Esophagus muscularis mucosa (tissue), 4 donors: Measurements from ENCODE around the gene NTM. TPM values are rescaled to one million over a fixed set of nuclear protein-coding genes. Genes with fewer than 3 reads are reported as not detected.

ENCODE experiments used
- DNase-seq: peaks from one replicate; pipeline ENCODE4 v3.0.0-alpha.2; 2017; ENCODE audit errors: extremely low spot score
- H3K27ac ChIP-seq, 4 donors: fragments of 200-600 bp; sonication (generic); replicated peaks in 1 of 4; 1 replicate in 3 of 4; 2 replicates in 1 of 4; pipeline ENCODE4 v1.5.1; 2016 to 2019; ENCODE audit warnings: mild to moderate bottlenecking in 1 of 4
- H3K27me3 ChIP-seq, 4 donors: fragments of 200-600 bp; sonication (generic); one replicate each; pipeline versions ENCODE4 v1.5.1 to v1.6.0; 2016 to 2019
- H3K36me3 ChIP-seq, 4 donors: fragments of 200-600 bp; sonication (generic); one replicate each; pipeline ENCODE4 v1.5.1; 2016 to 2019
- H3K4me1 ChIP-seq, 4 donors: fragments of 200-600 bp; sonication (generic); one replicate each; pipeline ENCODE4 v1.5.1; 2016 to 2019
- H3K4me3 ChIP-seq, 4 donors: fragments of 200-600 bp; sonication (generic); 1 replicate in 2 of 4; 2 replicates in 2 of 4; pipeline ENCODE4 v1.5.1; 2016 to 2019; ENCODE audit warnings: mild to moderate bottlenecking in 4 of 4, moderate library complexity in 1 of 4
- H3K9me3 ChIP-seq, 4 donors: fragments of 200-600 bp; sonication (generic); 1 replicate in 3 of 4; 2 replicates in 1 of 4; pipeline ENCODE4 v1.5.1; 2016 to 2019
- EP300 ChIP-seq: sonication (generic); formaldehyde crosslinking; IDR thresholded peaks from one replicate; pipeline ENCODE4 v1.6.1; 2017; ENCODE audit warnings: antibody characterized with exemption
- POLR2A ChIP-seq: fragments of 450-650 bp; IDR thresholded peaks from one replicate; pipeline ENCODE4 v1.6.1; 2017; ENCODE audit warnings: antibody characterized with exemption, moderate library complexity, mild to moderate bottlenecking, low read depth
- POLR2AphosphoS5 ChIP-seq, 2 donors: sonication (generic); formaldehyde crosslinking; IDR thresholded peaks; one replicate each; pipeline ENCODE4 v1.6.1; 2017; ENCODE audit warnings: antibody characterized with exemption in 2 of 2
- WGBS: methylation state at CpG from one replicate; pipeline ENCODE4 v1.1.5; 2018; 5-methylcytosine and 5-hydroxymethylcytosine counted together
- intact Hi-C: fragments of 100-400 bp; cut with DNase I; formaldehyde crosslinking; loops from one replicate; pipeline ENCODE4 v1.15.1; 2023
- total RNA-seq, 4 donors: library from RNA; depleted of rRNA; stranded (reverse); fragments of >200 nt; gene quantifications; one replicate each; pipeline versions ENCODE4 v1.1.0 to v1.2.1, GENCODE V29; 2016
- TF ChIP-seq, protein P1 (sequence below), 3 experiments: fragments of 200-600 bp in 2 of 3; fragments of 450-650 bp in 1 of 3; sonication (generic) in 2 of 3; IDR thresholded peaks; one replicate each; pipeline ENCODE4 v1.5.1; 2017 to 2019; ENCODE audit warnings: antibody characterized with exemption in 3 of 3, mild to moderate bottlenecking in 2 of 3, moderate library complexity in 1 of 3

The NTM gene
- total RNA-seq, 4 donors from 2014 or later: 5.6 to 25.3 (median 8.3) TPM

DNA sequence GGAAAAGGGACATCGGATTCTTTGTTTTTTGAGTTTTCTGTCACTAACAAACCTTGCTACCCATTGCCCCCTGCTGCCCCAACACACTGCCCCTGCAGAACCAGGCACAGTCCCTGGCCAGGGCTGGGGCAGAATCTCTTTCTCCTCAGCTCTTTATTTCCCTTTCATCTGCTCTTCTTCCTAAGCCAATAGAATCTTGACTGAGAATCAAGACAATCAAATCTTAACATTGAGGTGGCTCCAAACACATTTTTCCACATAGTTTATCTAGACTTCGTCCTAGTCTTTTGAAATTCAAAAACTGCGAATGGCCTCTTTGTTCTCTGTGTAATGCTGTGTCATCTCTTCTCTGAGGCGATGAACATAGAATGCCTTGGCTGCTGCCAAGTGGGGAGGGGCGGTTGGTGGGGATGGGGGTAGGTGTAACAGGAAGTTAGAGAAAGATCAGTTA, 16.1 kb upstream of the NTM start:
- TF ChIP-seq POLR2AphosphoS5 (IDR thresholded peaks at IDR 0.05) (no peak), EP300 (no peak), POLR2A (no peak)
- TF ChIP-seq, protein P1, sequence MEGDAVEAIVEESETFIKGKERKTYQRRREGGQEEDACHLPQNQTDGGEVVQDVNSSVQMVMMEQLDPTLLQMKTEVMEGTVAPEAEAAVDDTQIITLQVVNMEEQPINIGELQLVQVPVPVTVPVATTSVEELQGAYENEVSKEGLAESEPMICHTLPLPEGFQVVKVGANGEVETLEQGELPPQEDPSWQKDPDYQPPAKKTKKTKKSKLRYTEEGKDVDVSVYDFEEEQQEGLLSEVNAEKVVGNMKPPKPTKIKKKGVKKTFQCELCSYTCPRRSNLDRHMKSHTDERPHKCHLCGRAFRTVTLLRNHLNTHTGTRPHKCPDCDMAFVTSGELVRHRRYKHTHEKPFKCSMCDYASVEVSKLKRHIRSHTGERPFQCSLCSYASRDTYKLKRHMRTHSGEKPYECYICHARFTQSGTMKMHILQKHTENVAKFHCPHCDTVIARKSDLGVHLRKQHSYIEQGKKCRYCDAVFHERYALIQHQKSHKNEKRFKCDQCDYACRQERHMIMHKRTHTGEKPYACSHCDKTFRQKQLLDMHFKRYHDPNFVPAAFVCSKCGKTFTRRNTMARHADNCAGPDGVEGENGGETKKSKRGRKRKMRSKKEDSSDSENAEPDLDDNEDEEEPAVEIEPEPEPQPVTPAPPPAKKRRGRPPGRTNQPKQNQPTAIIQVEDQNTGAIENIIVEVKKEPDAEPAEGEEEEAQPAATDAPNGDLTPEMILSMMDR (IDR thresholded peaks at IDR 0.05): no peak
- 52% methylated on average over 5 of the region's 5 CpGs for WGBS
- Histone ChIP-seq H3K27me3 (no peaks in the 10 kb centered on the region), H3K9me3 (no peaks in the 10 kb centered on the region), H3K4me3 (no peak overlapping the region), H3K36me3 (no peaks in the 10 kb centered on the region), H3K27ac (no peak overlapping the region), H3K4me1 (no peaks in the 10 kb centered on the region)
- intact Hi-C loops: no loop called here
- no peak for DNase-seq

DNA sequence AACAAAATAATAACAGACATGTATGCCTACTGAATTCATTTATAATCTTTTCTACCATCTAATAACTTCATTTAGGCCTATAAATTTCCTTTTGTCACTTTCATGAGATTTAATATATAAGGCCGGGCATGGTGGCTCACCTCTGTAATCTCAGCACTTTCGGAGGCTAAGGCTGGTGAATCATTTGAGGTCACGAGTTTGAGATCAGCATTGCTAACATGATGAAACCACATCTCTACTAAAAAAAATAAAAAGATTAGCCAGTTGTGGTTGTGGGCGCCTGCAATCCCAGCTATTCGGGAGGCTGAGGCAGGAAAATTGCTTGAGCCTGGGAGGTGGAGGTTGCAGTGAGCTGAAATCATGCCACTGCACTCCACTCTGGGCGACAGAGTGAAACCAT, 14.2 kb upstream of the NTM start:
- no peak for DNase-seq
- Histone ChIP-seq H3K27me3 (no peaks in the 10 kb centered on the region), H3K9me3 (no peaks in the 10 kb centered on the region), H3K4me3 (no peak overlapping the region), H3K27ac (no peak overlapping the region), H3K4me1 (no peaks in the 10 kb centered on the region), H3K36me3 (no peaks in the 10 kb centered on the region)
- WGBS: 86% methylated on average over 6 of the region's 6 CpGs
- TF ChIP-seq, protein P1 (IDR thresholded peaks at IDR 0.05): no peak
- TF ChIP-seq POLR2A (no peak), POLR2AphosphoS5 (IDR thresholded peaks at IDR 0.05) (no peak), EP300 (no peak)
- intact Hi-C loops: no loop called here

DNA sequence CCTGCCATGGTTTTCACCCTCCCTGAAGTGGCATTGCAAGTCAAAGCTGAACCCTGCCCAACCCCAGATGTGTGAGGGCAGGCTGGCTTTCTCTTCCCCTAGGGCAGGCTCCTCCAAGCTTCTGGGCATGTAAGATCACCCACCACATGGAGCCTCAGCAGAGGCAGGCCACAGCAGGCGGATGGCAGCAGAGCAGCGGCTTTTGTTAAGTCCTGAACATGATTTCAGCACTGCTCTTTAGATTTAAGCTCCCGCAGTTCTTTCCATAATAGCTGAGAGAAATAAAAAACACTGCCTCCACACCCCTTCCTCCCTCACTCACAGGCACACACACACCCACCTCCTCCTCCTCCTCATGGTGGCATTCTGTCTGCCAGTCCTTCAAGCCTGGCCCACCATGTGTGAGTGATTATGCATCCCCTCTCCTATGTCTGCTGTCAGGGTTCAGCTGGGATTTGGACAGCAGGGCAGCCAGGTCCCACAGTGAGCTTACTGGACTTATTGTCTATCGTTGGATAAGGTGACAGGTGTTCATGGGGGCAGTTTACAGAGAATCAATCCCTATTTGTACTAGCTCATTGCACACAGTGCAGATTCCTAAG, 5.0 kb upstream of the NTM start:
- Histone ChIP-seq H3K36me3 (no peaks in the 10 kb centered on the region), H3K4me1 (peaks cover 0 to 2% (median 0%) of the 10 kb centered on the region in 4 donors), H3K27ac (no peak overlapping the region), H3K27me3 (no peaks in the 10 kb centered on the region), H3K9me3 (no peaks in the 10 kb centered on the region), H3K4me3 (no peak overlapping the region)
- intact Hi-C loops: no loop called here
- TF ChIP-seq, protein P1 (IDR thresholded peaks at IDR 0.05): no peak
- TF ChIP-seq EP300 (no peak), POLR2AphosphoS5 (IDR thresholded peaks at IDR 0.05) (no peak), POLR2A (no peak)
- WGBS: 77% methylated on average over 4 of the region's 4 CpGs
- no peak for DNase-seq

DNA sequence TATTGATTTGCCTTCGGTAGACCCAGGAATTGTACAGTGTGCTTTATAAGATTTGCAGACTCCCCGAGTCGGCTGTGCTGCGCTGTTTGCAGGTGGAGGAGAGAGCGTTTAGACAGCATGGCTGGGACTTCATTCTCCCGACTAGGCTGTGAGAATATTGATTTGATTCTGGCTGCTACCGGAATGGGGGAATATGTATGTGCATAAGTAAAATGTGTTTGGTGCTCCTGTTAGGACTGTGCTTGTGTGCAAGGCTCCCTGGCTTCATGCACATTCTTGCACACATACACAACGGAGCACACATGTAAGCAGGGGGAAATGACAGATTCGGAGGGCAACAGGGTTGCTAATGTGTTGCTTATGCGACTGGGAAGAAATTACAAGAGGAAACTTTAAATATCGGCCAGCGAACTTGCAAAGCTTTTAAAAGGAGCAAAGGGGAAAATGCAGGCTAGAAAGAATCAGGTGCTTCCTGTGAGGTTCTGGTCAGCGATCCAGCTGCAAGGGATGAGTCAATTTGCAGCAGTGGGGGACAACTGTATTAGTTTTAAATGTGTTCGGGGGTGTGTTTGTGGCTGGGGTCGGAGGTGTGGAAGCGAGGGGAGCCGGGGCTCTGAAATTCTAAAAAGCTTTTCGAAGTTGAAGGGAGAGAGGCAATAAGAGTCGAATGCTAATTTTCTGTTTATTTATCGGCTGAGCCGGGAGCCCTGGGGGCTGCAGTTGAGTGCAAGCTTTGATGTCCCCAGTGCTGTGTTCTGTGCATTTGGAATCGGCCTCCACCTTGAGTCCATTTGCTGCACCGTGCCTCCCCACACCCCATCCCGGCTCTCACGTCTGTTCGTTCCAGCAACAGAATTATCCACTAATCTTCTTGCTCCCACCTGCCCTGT, 731 bp downstream of the NTM start:
- 11% methylated on average over 21 of the region's 26 CpGs for WGBS
- intact Hi-C loops: no loop called here

More for the DNA sequence above, 731 bp downstream of the NTM start:
- DNase-seq: no peak
- Histone ChIP-seq H3K4me1 (peaks cover 3 to 18% (median 15%) of the 10 kb centered on the region in 4 donors), H3K27ac (no peak overlapping the region), H3K4me3 (peak overlapping the region; percentile 20 to 43 (median 28)), H3K9me3 (no peaks in the 10 kb centered on the region), H3K27me3 (peaks cover 0 to 49% (median 8%) of the 10 kb centered on the region in 4 donors), H3K36me3 (no peaks in the 10 kb centered on the region)
- TF ChIP-seq POLR2AphosphoS5 (IDR thresholded peaks at IDR 0.05) (no peak), POLR2A (no peak), EP300 (no peak)
- TF ChIP-seq, protein P1 (IDR thresholded peaks at IDR 0.05): no peak
